ENCODE data around the gene PNLIPRP3. TPM values are rescaled to one million over a fixed set of nuclear protein-coding genes. Genes with fewer than 3 reads are reported as not detected.

PNLIPRP3 gene
- total and polyA plus RNA-seq, 2 of the 8 experiments (the other 6 are each of a cell fraction or from before 2014, with no cell fraction given), result not detected

- Histone ChIP-seq H4K8ac (ENCODE audit: extremely low read depth, insufficient read depth, low read length) (no peak overlapping the region), H3K9me3 (ENCODE audit: insufficient read depth in 2 of 2, low read depth in 1 of 2, low read length in 1 of 2) (no peaks in the 10 kb centered on the region), H3K4me1 (replicated peaks in 1 of 4; ENCODE audit: control insufficient read depth in 3 of 4, insufficient read depth in 4 of 4, low read length in 3 of 4) (no peaks in the 10 kb centered on the region), H4K5ac (ENCODE audit: insufficient read length, low read depth, low read length) (no peak overlapping the region), H2BK20ac (ENCODE audit: low read length) (no peak overlapping the region), H3K36me3 (ENCODE audit: control insufficient read depth in 2 of 4, insufficient read depth in 4 of 4, low read length in 3 of 4) (no peaks in the 10 kb centered on the region), H3K23me2 (ENCODE audit: low read depth, low read length) (no peaks in the 10 kb centered on the region), H3K14ac (ENCODE audit: insufficient read length) (no peak overlapping the region), H2AK5ac (ENCODE audit: low read depth, low read length) (no peak overlapping the region), H3K79me1 (ENCODE audit: low read depth, low read length) (no peaks in the 10 kb centered on the region), H4K91ac (replicated peaks; ENCODE audit: insufficient read length, low read length) (no peak overlapping the region), H2BK12ac (ENCODE audit: low read depth, low read length) (no peak overlapping the region), H3K56ac (replicated peaks; ENCODE audit: insufficient read length, low read depth, low read length) (no peak overlapping the region), H2BK5ac (ENCODE audit: low read depth, low read length) (no peak overlapping the region), H4K20me1 (replicated peaks in 1 of 2; ENCODE audit: control insufficient read depth in 1 of 2, insufficient read depth in 2 of 2, low read length in 2 of 2) (no peaks in the 10 kb centered on the region), H3K27ac (ENCODE audit: low read depth, low read length) (no peak overlapping the region), H3K79me2 (ENCODE audit: control insufficient read depth in 1 of 2, insufficient read depth in 2 of 2, low read length in 2 of 2) (no peaks in the 10 kb centered on the region), H3K27me3 (replicated peaks in 1 of 4; ENCODE audit: control insufficient read depth in 3 of 4, extremely low read depth in 1 of 4, insufficient read depth in 3 of 4, low read length in 3 of 4) (no peaks in the 10 kb centered on the region), H2BK15ac (ENCODE audit: low read length) (no peak overlapping the region), H3K4me2 (ENCODE audit: insufficient read depth in 1 of 2, low read depth in 2 of 2, low read length in 2 of 2) (no peak overlapping the region), H3K18ac (ENCODE audit: extremely low read depth, low read length) (no peak overlapping the region), H2AFZ (ENCODE audit: low read length) (no peak overlapping the region), H2BK120ac (replicated peaks; ENCODE audit: low read depth, low read length) (no peak overlapping the region), H3K4me3 (ENCODE audit: extremely low read depth in 1 of 4, insufficient read depth in 2 of 4, low read depth in 3 of 4, low read length in 4 of 4) (no peak overlapping the region), H3K9ac (replicated peaks in 1 of 4; ENCODE audit: extremely low read depth in 1 of 4, low read depth in 3 of 4, low read length in 3 of 4) (no peak overlapping the region), H3K23ac (ENCODE audit: insufficient read length) (no peak overlapping the region), H3K4ac (replicated peaks; ENCODE audit: insufficient read length, low read depth, low read length) (no peak overlapping the region)
- 94% methylated on average over 6 of the region's 6 CpGs; no CpG with 5 or more reads in 1 of the 2 experiments for whole genome bisulfite sequencing, 2 experiments (ENCODE audit: extremely low coverage in 1 of 2, insufficient coverage in 1 of 2, insufficient read length in 1 of 2, insufficient replicate concordance in 2 of 2, low coverage in 1 of 2, low lambda C conversion rate in 2 of 2, missing lambda C conversion rate in 1 of 2)
- DNase-seq (ENCODE audit: low read depth in 1 of 2, low spot score in 2 of 2), result no peak
- ChIA-PET CTCF (ENCODE audit: partially characterized antibody) (interaction anchor here (1.2 kb wide), 1 partner anchor 8 kb away, joined by 3 read pairs; no protein-coding TSS in a partner anchor), POLR2A (ENCODE audit: partially characterized antibody) (no interaction called here)
- FAIRE-seq, result no peak
- TF ChIP-seq RFX5 (IDR thresholded peaks at IDR 0.05; ENCODE audit: borderline replicate concordance, low read depth, low read length), result no peak
- TF ChIP-seq E2F6 (IDR thresholded peaks at IDR 0.05), result no peak
- TF ChIP-seq NANOG (IDR thresholded peaks at IDR 0.05; ENCODE audit: insufficient read depth, low read depth, low read length, poor library complexity, severe bottlenecking), result no peak
- TF ChIP-seq HDAC6 (IDR thresholded peaks at IDR 0.05; ENCODE audit: low read depth, low read length), result no peak
- TF ChIP-seq CEBPB (IDR thresholded peaks at IDR 0.05; ENCODE audit: low read depth, low read length), result no peak
- TF ChIP-seq SIRT6 (IDR thresholded peaks at IDR 0.05; ENCODE audit: low read length), result no peak
- no peak for TF ChIP-seq SP2 (IDR thresholded peaks at IDR 0.05; ENCODE audit: low read length)
- TF ChIP-seq SIN3A (conservative IDR thresholded peaks at IDR 0.05 in 1 of 2, IDR thresholded peaks at IDR 0.05 in 1 of 2; ENCODE audit: low read depth in 1 of 2, low read length in 2 of 2), result no peak
- TF ChIP-seq GTF2F1 (IDR thresholded peaks at IDR 0.05; ENCODE audit: borderline replicate concordance, low read depth, low read length), result no peak
- no peak for TF ChIP-seq PHF8 (conservative IDR thresholded peaks at IDR 0.05; ENCODE audit: low read depth, low read length)
These were observed 23.9 kb upstream of the PNLIPRP3 start for GRCh38 chr10:116403740-116404250.
